MCF 10A (cell line): Measurements from ENCODE around the gene NDUFA7. TPM values are rescaled to one million over a fixed set of nuclear protein-coding genes. Genes with fewer than 3 reads are reported as not detected.

Experiments used
- BruUV-seq: library from RNA; stranded (reverse); fragments of 400-500 nt; replicated peaks from 2 replicates; lab custom pipeline; 2021; lab: Mats Ljungman, UMichigan
- CTCF ChIA-PET: fragments of 300-600 bp; sonication (Branson Sonifier 250); formaldehyde crosslinking; extraction: SDS; loops from one replicate; lab custom pipeline; 2021; ENCODE audit warnings: antibody characterized with exemption, inconsistent platforms; lab: Yijun Ruan, JAX
- POLR2A ChIA-PET: fragments of 300-600, 350-650 bp; sonication (Branson Sonifier 250); formaldehyde crosslinking; extraction: SDS; loops from one replicate; lab custom pipeline; 2020; ENCODE audit warnings: antibody characterized with exemption, inconsistent platforms; lab: Yijun Ruan, JAX
- DNase-seq: peaks from one replicate; pipeline ENCODE4 v3.0.0-alpha.2; 2018; ENCODE audit not compliant: unreplicated experiment
- H3K27ac Mint-ChIP-seq: one replicate; pipeline ENCODE4 v1.8.0; 2022; ENCODE audit warnings: mild to moderate bottlenecking, low read depth, mixed read lengths; ENCODE audit not compliant: unreplicated experiment
- H3K27me3 Mint-ChIP-seq: one replicate; pipeline ENCODE4 v1.8.0; 2022; ENCODE audit warnings: mixed read lengths; ENCODE audit not compliant: insufficient read depth, unreplicated experiment
- H3K36me3 Mint-ChIP-seq: one replicate; pipeline ENCODE4 v1.8.0; 2022; ENCODE audit warnings: mild to moderate bottlenecking, moderate library complexity, mixed read lengths; ENCODE audit not compliant: insufficient read depth, unreplicated experiment
- H3K4me1 Mint-ChIP-seq: one replicate; pipeline ENCODE4 v1.8.0; 2022; ENCODE audit warnings: mixed read lengths; ENCODE audit not compliant: insufficient read depth, unreplicated experiment
- H3K4me3 Mint-ChIP-seq: one replicate; pipeline ENCODE4 v1.8.0; 2022; ENCODE audit warnings: mild to moderate bottlenecking, moderate library complexity, mixed read lengths; ENCODE audit not compliant: unreplicated experiment
- H3K9me3 Mint-ChIP-seq: one replicate; pipeline ENCODE4 v1.8.0; 2022; ENCODE audit warnings: mixed read lengths; ENCODE audit not compliant: unreplicated experiment
- CTCF ChIP-seq: fragments of 200-600 bp; IDR thresholded peaks from one replicate; pipeline ENCODE4 v1.8.0; 2022; ENCODE audit warnings: antibody characterized with exemption, mild to moderate bottlenecking; ENCODE audit not compliant: unreplicated experiment
- intact Hi-C: fragments of 100-400 bp; cut with micrococcal nuclease; formaldehyde crosslinking; loops from 2 replicates; pipeline ENCODE4 v1.14.1; 2022
- total RNA-seq: library from RNA; stranded (reverse); gene quantifications from 2 replicates; pipeline ENCODE4 v1.2.3, GENCODE V29; 2022

NDUFA7 gene
- total RNA-seq, 1 experiment from 2014 or later = 91.8 TPM

GRCh38 chr19:8261881-8262280, 59.3 kb downstream of the NDUFA7 start:
- POLR2A ChIA-PET = no interaction called here

GRCh38 chr19:8261347-8261746, 59.8 kb downstream of the NDUFA7 start:
- CTCF ChIA-PET = interaction anchor here (0.7 to 0.9 kb wide), 3 partner anchors 10 to 322 kb away, joined by 3 to 4 read pairs (median 3); no protein-coding TSS in a partner anchor
- Mint-ChIP-seq H3K9me3 (no peaks in the 10 kb centered on the region), H3K27me3 (no peaks in the 10 kb centered on the region), H3K36me3 (no peaks in the 10 kb centered on the region), H3K4me1 (no peaks in the 10 kb centered on the region), H3K27ac (no peak overlapping the region), H3K4me3 (no peak overlapping the region)
- DNase-seq = no peak
- no TSS peak for BruUV-seq
- TF ChIP-seq CTCF = no peak
- intact Hi-C loops = loop anchor here (10.0 kb wide), 1 partner anchor 813 kb away; no protein-coding TSS in a partner anchor
- POLR2A ChIA-PET = no interaction called here

More at GRCh38 chr19:8261881-8262280, 59.3 kb downstream of the NDUFA7 start:
- Mint-ChIP-seq H3K4me1 (no peaks in the 10 kb centered on the region), H3K36me3 (no peaks in the 10 kb centered on the region), H3K27ac (no peak overlapping the region), H3K9me3 (no peaks in the 10 kb centered on the region), H3K27me3 (no peaks in the 10 kb centered on the region), H3K4me3 (no peak overlapping the region)
- CTCF ChIA-PET = interaction anchor here (0.6 to 0.9 kb wide), 2 partner anchors 8 to 10 kb away, joined by 3 to 4 read pairs; no protein-coding TSS in a partner anchor
- intact Hi-C loops = loop anchor here (10.0 kb wide), 1 partner anchor 813 kb away; no protein-coding TSS in a partner anchor
- BruUV-seq = no TSS peak
- no peak for DNase-seq
- no peak for TF ChIP-seq CTCF

Other genes starting within 250 kb of the NDUFA7 start
- gene FBN3, start 171.8 kb downstream of the NDUFA7 start, total RNA-seq = not detected in 2 replicates
- gene CERS4, start 112.0 kb downstream of the NDUFA7 start, total RNA-seq = 1.1 and 1.5 TPM in 2 replicates
- 39.2 and 68.8 TPM in 2 replicates for gene CD320, start 13.0 kb downstream of the NDUFA7 start, total RNA-seq
- 2,247 and 2,362 TPM in 2 replicates for gene RPS28, start 121 bp upstream of the NDUFA7 start, total RNA-seq
- 0.79 and 1.2 TPM in 2 replicates for gene KANK3, start 21.9 kb upstream of the NDUFA7 start, total RNA-seq
- 12.6 and 32.8 TPM in 2 replicates for gene ANGPTL4, start 42.8 kb upstream of the NDUFA7 start, total RNA-seq
- gene RAB11B, start 69.0 kb upstream of the NDUFA7 start, total RNA-seq = 67.2 and 73.3 TPM in 2 replicates
- gene MARCHF2, start 91.9 kb upstream of the NDUFA7 start, total RNA-seq = 8.3 and 11.5 TPM in 2 replicates
- gene HNRNPM, start 123.6 kb upstream of the NDUFA7 start, total RNA-seq = 149 and 161 TPM in 2 replicates
- gene PRAM1, start 181.3 kb upstream of the NDUFA7 start, total RNA-seq = 0.15 TPM in 1 of 2 replicates, not detected in the other
- 16.3 and 27.2 TPM in 2 replicates for gene ZNF414, start 192.8 kb upstream of the NDUFA7 start, total RNA-seq